NT2/D1 (cell line): ENCODE data around the gene PERCC1.

ENCODE experiments used
- SUZ12 ChIP-seq: IDR thresholded peaks from 2 replicates; pipeline ENCODE4 v1.6.1; 2011; ENCODE audit not compliant: insufficient read length, insufficient read depth; ENCODE audit errors: extremely low read depth
- YY1 ChIP-seq: IDR thresholded peaks from 2 replicates; pipeline ENCODE4 v1.6.1; 2011; ENCODE audit not compliant: insufficient read length, insufficient read depth
- ZNF274 ChIP-seq: IDR thresholded peaks from 2 replicates; pipeline ENCODE4 v1.6.1; 2011; ENCODE audit warnings: mild to moderate bottlenecking, low read depth, low read length

DNA sequence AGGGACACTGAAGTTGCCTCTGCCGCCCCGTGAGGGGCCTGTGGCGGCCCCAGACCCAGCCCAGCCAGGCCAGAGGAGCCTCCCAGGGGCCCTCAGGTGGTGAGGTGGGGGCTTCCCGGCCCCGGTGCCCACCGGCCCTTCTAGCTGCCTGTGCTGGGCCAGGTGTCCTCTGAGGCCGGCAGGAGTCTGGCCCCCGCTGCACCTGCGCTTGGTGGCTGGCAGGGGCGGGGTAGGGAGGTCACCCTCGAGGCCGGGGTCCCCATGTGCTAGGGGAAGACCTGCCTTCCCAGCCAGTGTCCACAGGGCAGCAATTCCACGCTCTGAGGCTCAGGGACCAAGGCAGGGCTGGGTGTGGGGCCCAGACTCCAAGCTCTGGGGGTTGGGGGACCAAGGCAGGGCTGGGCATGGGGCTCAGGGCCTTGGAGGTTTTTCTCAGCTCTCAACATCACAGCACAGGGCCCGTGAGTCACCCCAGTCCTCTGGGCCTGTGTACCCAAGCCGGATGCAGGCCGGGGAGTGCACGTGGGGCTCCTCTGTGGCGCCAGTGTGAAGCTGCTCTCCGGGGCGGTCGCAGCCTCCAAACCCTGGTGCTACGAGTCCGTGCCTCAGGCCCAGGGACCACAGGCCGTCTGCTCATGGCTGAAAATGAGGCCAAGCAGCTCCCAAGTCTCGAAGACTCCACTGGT lies 14.8 kb downstream of the PERCC1 start:
- no peak for TF ChIP-seq ZNF274
- no peak for TF ChIP-seq SUZ12
- no peak for TF ChIP-seq YY1
